Progenitor cell of endocrine pancreas (in vitro differentiated cells): ENCODE results near the gene PAX7. TPM values are rescaled to one million over a fixed set of nuclear protein-coding genes. Genes with fewer than 3 reads are reported as not detected.

ENCODE experiments used
- DNase-seq: peaks from one replicate; pipeline ENCODE4 v3.0.0; 2021; ENCODE audit warnings: low spot score; ENCODE audit not compliant: unreplicated experiment
- H3K27ac Mint-ChIP-seq: 2 replicates; pipeline ENCODE4 v1.8.0; 2021; ENCODE audit warnings: mild to moderate bottlenecking, moderate library complexity, mixed read lengths
- H3K27me3 Mint-ChIP-seq: 2 replicates; pipeline ENCODE4 v1.8.0; 2021; ENCODE audit warnings: mixed read lengths
- H3K36me3 Mint-ChIP-seq: 2 replicates; pipeline ENCODE4 v1.8.0; 2022; ENCODE audit warnings: mixed read lengths; ENCODE audit not compliant: insufficient read depth
- H3K4me1 Mint-ChIP-seq: 2 replicates; pipeline ENCODE4 v1.8.0; 2021; ENCODE audit warnings: low read depth, mixed read lengths
- H3K4me3 Mint-ChIP-seq: 2 replicates; pipeline ENCODE4 v1.8.0; 2021; ENCODE audit warnings: low read depth, mild to moderate bottlenecking, moderate library complexity, mixed read lengths
- H3K9me3 Mint-ChIP-seq: 2 replicates; pipeline ENCODE4 v1.8.0; 2021; ENCODE audit warnings: low read depth, mixed read lengths
- CTCF ChIP-seq: fragments of 200-600 bp; sonication (generic); IDR thresholded peaks from one replicate; pipeline ENCODE4 v1.5.0; 2021; ENCODE audit warnings: antibody characterized with exemption, mild to moderate bottlenecking; ENCODE audit not compliant: unreplicated experiment
- total RNA-seq: library from RNA; stranded (reverse); gene quantifications from 2 replicates; pipeline ENCODE4 v1.2.1, GENCODE V29; 2021

The PAX7 gene
- total RNA-seq, 1 donor from 2014 or later, result not detected

- Mint-ChIP-seq H3K9me3 (no peaks in the 10 kb centered on the region), H3K4me3 (no peak overlapping the region), H3K36me3 (no peaks in the 10 kb centered on the region), H3K4me1 (peaks cover 11% of the 10 kb centered on the region), H3K27ac (peak overlapping the region; percentile 74), H3K27me3 (peaks cover 94% of the 10 kb centered on the region)
- TF ChIP-seq CTCF, result no peak
- no peak for DNase-seq
Observed at GRCh38 chr1:18641005-18641941, 10.6 kb downstream of the PAX7 start.

GRCh38 chr1:18642278-18643095 lies 11.8 kb downstream of the PAX7 start:
- peaks cover 11% of the 10 kb centered on the region for H3K4me1 Mint-ChIP-seq
- no peaks in the 10 kb centered on the region for H3K36me3 Mint-ChIP-seq
- no peak overlapping the region for H3K4me3 Mint-ChIP-seq
- DNase-seq, result no peak
- TF ChIP-seq CTCF, result no peak
- no peak overlapping the region for H3K27ac Mint-ChIP-seq
- H3K9me3 Mint-ChIP-seq, result no peaks in the 10 kb centered on the region
- H3K27me3 Mint-ChIP-seq, result peaks cover 88% of the 10 kb centered on the region

GRCh38 chr1:18643154-18644012 lies 12.7 kb downstream of the PAX7 start:
- no peak for DNase-seq
- H3K9me3 Mint-ChIP-seq, result no peaks in the 10 kb centered on the region
- H3K27ac Mint-ChIP-seq, result no peak overlapping the region
- no peaks in the 10 kb centered on the region for H3K36me3 Mint-ChIP-seq
- no peak for TF ChIP-seq CTCF
- peaks cover 88% of the 10 kb centered on the region for H3K27me3 Mint-ChIP-seq
- H3K4me3 Mint-ChIP-seq, result no peak overlapping the region
- peaks cover 11% of the 10 kb centered on the region for H3K4me1 Mint-ChIP-seq

GRCh38 chr1:18644013-18644399 lies 13.4 kb downstream of the PAX7 start:
- DNase-seq, result no peak
- H3K9me3 Mint-ChIP-seq, result no peaks in the 10 kb centered on the region
- H3K27ac Mint-ChIP-seq, result no peak overlapping the region
- peaks cover 11% of the 10 kb centered on the region for H3K4me1 Mint-ChIP-seq
- H3K36me3 Mint-ChIP-seq, result no peaks in the 10 kb centered on the region
- no peak for TF ChIP-seq CTCF
- H3K27me3 Mint-ChIP-seq, result peaks cover 88% of the 10 kb centered on the region
- H3K4me3 Mint-ChIP-seq, result no peak overlapping the region
